Measurements from ENCODE around the gene POLR2I. TPM values are rescaled to one million over a fixed set of nuclear protein-coding genes. Genes with fewer than 3 reads are reported as not detected.

Gene POLR2I
- total RNA-seq, 1 experiment from 2014 or later, result 174 TPM

DNA sequence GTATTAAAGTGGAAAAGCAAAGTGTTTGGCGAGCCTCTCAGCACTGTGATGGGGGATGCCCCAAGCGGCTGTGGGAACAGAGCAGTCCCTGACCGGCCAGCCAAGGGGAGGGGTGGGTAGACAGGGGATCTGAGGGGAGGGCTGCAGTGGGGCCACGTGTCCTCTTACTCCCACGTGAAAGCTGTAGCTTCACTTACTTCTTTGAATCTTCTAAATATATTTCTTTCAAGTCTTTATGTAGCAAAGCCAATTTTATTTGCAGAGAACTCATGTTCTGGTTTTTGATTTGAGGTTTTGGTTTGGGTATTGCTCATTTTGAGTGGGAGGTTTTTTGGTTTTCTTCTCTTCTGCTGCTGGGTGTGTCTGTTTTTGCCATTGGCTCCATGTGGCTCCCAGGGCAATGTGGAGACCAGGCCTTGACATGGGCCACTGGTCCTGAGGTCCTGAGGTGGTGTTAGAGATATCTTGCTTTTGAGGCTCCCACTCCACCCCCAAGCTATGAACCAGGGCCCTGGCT, 21.5 kb downstream of the POLR2I start:
- H3K27me3 ChIP-seq (ENCODE audit: control insufficient read depth, insufficient read depth, low read length), result no peaks in the 10 kb centered on the region
- intact Hi-C loops (cut with micrococcal nuclease; ENCODE audit: unreplicated experiment), result no loop called here
- TF ChIP-seq POLR2AphosphoS5 (IDR thresholded peaks at IDR 0.05; ENCODE audit: low read depth, low read length) (no peak), TCF7L2 (IDR thresholded peaks at IDR 0.05; ENCODE audit: low read depth, low read length) (no peak)
- TF ChIP-seq, protein P1, sequence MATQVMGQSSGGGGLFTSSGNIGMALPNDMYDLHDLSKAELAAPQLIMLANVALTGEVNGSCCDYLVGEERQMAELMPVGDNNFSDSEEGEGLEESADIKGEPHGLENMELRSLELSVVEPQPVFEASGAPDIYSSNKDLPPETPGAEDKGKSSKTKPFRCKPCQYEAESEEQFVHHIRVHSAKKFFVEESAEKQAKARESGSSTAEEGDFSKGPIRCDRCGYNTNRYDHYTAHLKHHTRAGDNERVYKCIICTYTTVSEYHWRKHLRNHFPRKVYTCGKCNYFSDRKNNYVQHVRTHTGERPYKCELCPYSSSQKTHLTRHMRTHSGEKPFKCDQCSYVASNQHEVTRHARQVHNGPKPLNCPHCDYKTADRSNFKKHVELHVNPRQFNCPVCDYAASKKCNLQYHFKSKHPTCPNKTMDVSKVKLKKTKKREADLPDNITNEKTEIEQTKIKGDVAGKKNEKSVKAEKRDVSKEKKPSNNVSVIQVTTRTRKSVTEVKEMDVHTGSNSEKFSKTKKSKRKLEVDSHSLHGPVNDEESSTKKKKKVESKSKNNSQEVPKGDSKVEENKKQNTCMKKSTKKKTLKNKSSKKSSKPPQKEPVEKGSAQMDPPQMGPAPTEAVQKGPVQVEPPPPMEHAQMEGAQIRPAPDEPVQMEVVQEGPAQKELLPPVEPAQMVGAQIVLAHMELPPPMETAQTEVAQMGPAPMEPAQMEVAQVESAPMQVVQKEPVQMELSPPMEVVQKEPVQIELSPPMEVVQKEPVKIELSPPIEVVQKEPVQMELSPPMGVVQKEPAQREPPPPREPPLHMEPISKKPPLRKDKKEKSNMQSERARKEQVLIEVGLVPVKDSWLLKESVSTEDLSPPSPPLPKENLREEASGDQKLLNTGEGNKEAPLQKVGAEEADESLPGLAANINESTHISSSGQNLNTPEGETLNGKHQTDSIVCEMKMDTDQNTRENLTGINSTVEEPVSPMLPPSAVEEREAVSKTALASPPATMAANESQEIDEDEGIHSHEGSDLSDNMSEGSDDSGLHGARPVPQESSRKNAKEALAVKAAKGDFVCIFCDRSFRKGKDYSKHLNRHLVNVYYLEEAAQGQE (IDR thresholded peaks at IDR 0.05; ENCODE audit: insufficient read depth in 1 of 2, low read depth in 2 of 2, low read length in 1 of 2), result no peak
- TF ChIP-seq, protein P2, sequence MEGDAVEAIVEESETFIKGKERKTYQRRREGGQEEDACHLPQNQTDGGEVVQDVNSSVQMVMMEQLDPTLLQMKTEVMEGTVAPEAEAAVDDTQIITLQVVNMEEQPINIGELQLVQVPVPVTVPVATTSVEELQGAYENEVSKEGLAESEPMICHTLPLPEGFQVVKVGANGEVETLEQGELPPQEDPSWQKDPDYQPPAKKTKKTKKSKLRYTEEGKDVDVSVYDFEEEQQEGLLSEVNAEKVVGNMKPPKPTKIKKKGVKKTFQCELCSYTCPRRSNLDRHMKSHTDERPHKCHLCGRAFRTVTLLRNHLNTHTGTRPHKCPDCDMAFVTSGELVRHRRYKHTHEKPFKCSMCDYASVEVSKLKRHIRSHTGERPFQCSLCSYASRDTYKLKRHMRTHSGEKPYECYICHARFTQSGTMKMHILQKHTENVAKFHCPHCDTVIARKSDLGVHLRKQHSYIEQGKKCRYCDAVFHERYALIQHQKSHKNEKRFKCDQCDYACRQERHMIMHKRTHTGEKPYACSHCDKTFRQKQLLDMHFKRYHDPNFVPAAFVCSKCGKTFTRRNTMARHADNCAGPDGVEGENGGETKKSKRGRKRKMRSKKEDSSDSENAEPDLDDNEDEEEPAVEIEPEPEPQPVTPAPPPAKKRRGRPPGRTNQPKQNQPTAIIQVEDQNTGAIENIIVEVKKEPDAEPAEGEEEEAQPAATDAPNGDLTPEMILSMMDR (IDR thresholded peaks at IDR 0.05), result no peak
- in situ Hi-C loops (cut with HindIII; ENCODE audit: low pct_unique_long_range_greater_than_20kb, low sequenced_read_pairs), result no loop called here
- H3K36me3 ChIP-seq (ENCODE audit: control insufficient read depth, insufficient read depth, low read length), result peaks cover 23% of the 10 kb centered on the region
- no TSS peak for BruUV-seq (replicated peaks)
- DNase-seq (ENCODE audit: low read depth, low spot score) (no peak), ATAC-seq (no peak)
- POLR2A ChIA-PET, result no interaction called here
- H3K9me3 ChIP-seq (ENCODE audit: control insufficient read depth, insufficient read depth, low read depth, low read length), result no peaks in the 10 kb centered on the region
- CTCF ChIA-PET, result no interaction called here
- H3K4me3 ChIP-seq (ENCODE audit: low read depth in 2 of 2, low read length in 2 of 2), result no peak overlapping the region
- no peaks in the 10 kb centered on the region for H3K4me1 ChIP-seq (ENCODE audit: control insufficient read depth, insufficient read depth, low read length)
- no peak overlapping the region for H3K27ac ChIP-seq (ENCODE audit: low read length)

DNA sequence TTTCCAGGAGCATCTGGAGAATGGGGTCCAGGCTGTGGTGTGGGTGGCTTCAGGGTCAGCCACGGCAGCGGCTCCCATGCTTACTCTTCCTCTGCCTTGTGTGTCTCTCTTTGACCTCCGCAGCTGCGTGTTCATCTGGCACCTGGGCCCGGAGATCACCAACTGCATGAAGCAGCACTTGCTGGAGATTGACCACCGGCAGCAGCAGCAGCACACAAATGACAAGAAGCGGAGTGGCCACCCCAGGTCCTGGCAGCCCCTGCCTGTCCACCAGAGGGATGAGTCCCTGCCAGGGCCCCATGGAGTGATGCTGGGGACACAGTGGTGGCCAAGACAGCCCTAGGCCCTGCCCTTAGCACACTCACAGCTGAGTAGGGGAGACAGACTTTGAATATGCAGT, 22.1 kb downstream of the POLR2I start:
- ChIA-PET POLR2A (no interaction called here), CTCF (no interaction called here)
- peaks cover 23% of the 10 kb centered on the region for H3K36me3 ChIP-seq (ENCODE audit: control insufficient read depth, insufficient read depth, low read length)
- intact Hi-C loops (cut with micrococcal nuclease; ENCODE audit: unreplicated experiment), result no loop called here
- no peak overlapping the region for H3K27ac ChIP-seq (ENCODE audit: low read length)
- H3K9me3 ChIP-seq (ENCODE audit: control insufficient read depth, insufficient read depth, low read depth, low read length), result no peaks in the 10 kb centered on the region
- no peaks in the 10 kb centered on the region for H3K4me1 ChIP-seq (ENCODE audit: control insufficient read depth, insufficient read depth, low read length)
- no TSS peak for BruUV-seq (replicated peaks)
- DNase-seq (ENCODE audit: low read depth, low spot score) (no peak), ATAC-seq (0 out of 2 replicates have a peak, but pooled peaks have one; percentile 17)
- H3K27me3 ChIP-seq (ENCODE audit: control insufficient read depth, insufficient read depth, low read length), result no peaks in the 10 kb centered on the region
- TF ChIP-seq, protein P2 (IDR thresholded peaks at IDR 0.05), result no peak
- in situ Hi-C loops (cut with HindIII; ENCODE audit: low pct_unique_long_range_greater_than_20kb, low sequenced_read_pairs), result no loop called here
- H3K4me3 ChIP-seq (ENCODE audit: low read depth in 2 of 2, low read length in 2 of 2), result no peak overlapping the region
